H9 (cell line): ENCODE measurements around the gene ADARB2. TPM values are rescaled to one million over a fixed set of nuclear protein-coding genes. Genes with fewer than 3 reads are reported as not detected.
A peak's percentile ranks its signal among the peaks of the same experiment; 100 is the strongest.

ENCODE experiments used
- DNase-seq: peaks from one replicate; pipeline ENCODE4 v3.0.0-alpha.2; 2017
- H2AFZ ChIP-seq: one replicate; pipeline ENCODE4 v1.6.1; 2013; ENCODE audit warnings: mild to moderate bottlenecking, low read length, control low read depth, moderate library complexity
- H2AK5ac ChIP-seq: 2 replicates; pipeline ENCODE4 v1.6.1; 2013; ENCODE audit warnings: low read length, control low read depth, mixed read lengths; ENCODE audit not compliant: insufficient read length
- H2BK120ac ChIP-seq: one replicate; pipeline ENCODE4 v1.6.1; 2013; ENCODE audit warnings: low read depth, mild to moderate bottlenecking, low read length, control low read depth, inconsistent platforms; ENCODE audit not compliant: poor library complexity, severe bottlenecking
- H2BK12ac ChIP-seq: 2 replicates; pipeline ENCODE4 v1.6.1; 2013; ENCODE audit warnings: low read length, control low read depth, mixed read lengths, low read depth; ENCODE audit not compliant: insufficient read length
- H2BK15ac ChIP-seq: 2 replicates; pipeline ENCODE4 v1.6.1; 2013; ENCODE audit warnings: low read depth, low read length, control low read depth
- H2BK20ac ChIP-seq: one replicate; pipeline ENCODE4 v1.6.1; 2013; ENCODE audit warnings: low read depth, mild to moderate bottlenecking, low read length, control low read depth, inconsistent platforms; ENCODE audit not compliant: poor library complexity, severe bottlenecking
- H2BK5ac ChIP-seq: 2 replicates; pipeline ENCODE4 v1.6.1; 2013; ENCODE audit warnings: low read length, control low read depth, mixed read lengths; ENCODE audit not compliant: insufficient read length
- H3K14ac ChIP-seq: 2 replicates; pipeline ENCODE4 v1.6.1; 2013; ENCODE audit warnings: low read length, control low read depth; ENCODE audit not compliant: insufficient read depth
- H3K18ac ChIP-seq: 2 replicates; pipeline ENCODE4 v1.6.1; 2013; ENCODE audit warnings: low read depth, mild to moderate bottlenecking, mixed read lengths, low read length, control low read depth; ENCODE audit not compliant: insufficient read length
- H3K23ac ChIP-seq: 2 replicates; pipeline ENCODE4 v1.6.1; 2013; ENCODE audit warnings: low read length, control low read depth, mixed read lengths, low read depth; ENCODE audit not compliant: insufficient read length
- H3K23me2 ChIP-seq: 2 replicates; pipeline ENCODE4 v1.6.1; 2013; ENCODE audit warnings: low read depth, mild to moderate bottlenecking, mixed read lengths, low read length, control low read depth; ENCODE audit not compliant: insufficient read length, poor library complexity, severe bottlenecking
- H3K27ac ChIP-seq: 2 replicates; pipeline ENCODE4 v1.5.1; 2013; ENCODE audit warnings: low read length, control low read depth, mixed read lengths, low read depth; ENCODE audit not compliant: insufficient read length
- H3K27me3 ChIP-seq: 2 replicates; pipeline ENCODE4 v1.6.1; 2013; ENCODE audit warnings: low read length, control low read depth, inconsistent platforms; ENCODE audit not compliant: insufficient read depth
- H3K4ac ChIP-seq: 2 replicates; pipeline ENCODE4 v1.6.1; 2013; ENCODE audit warnings: low read depth, mild to moderate bottlenecking, control low read depth, inconsistent platforms, low read length, moderate library complexity
- H3K4me1 ChIP-seq: 2 replicates; pipeline ENCODE4 v1.6.1; 2013; ENCODE audit warnings: low read length, control low read depth, inconsistent platforms; ENCODE audit not compliant: insufficient read depth
- H3K4me2 ChIP-seq: 2 replicates; pipeline ENCODE4 v1.6.1; 2013; ENCODE audit warnings: low read length, control low read depth, mixed read lengths; ENCODE audit not compliant: insufficient read length, insufficient read depth
- H3K56ac ChIP-seq: 2 replicates; pipeline ENCODE4 v1.6.1; 2013; ENCODE audit warnings: low read depth, mild to moderate bottlenecking, mixed read lengths, low read length, control low read depth; ENCODE audit not compliant: insufficient read length
- H3K79me1 ChIP-seq: 2 replicates; pipeline ENCODE4 v1.6.1; 2013; ENCODE audit warnings: low read depth, mild to moderate bottlenecking, moderate library complexity, low read length, control low read depth, inconsistent platforms; ENCODE audit not compliant: insufficient read depth, poor library complexity, severe bottlenecking
- H3K79me2 ChIP-seq: 2 replicates; pipeline ENCODE4 v1.6.1; 2013; ENCODE audit warnings: low read length, control low read depth, inconsistent platforms; ENCODE audit not compliant: insufficient read depth
- H3K9ac ChIP-seq: 2 replicates; pipeline ENCODE4 v1.6.1; 2013; ENCODE audit warnings: low read length, control low read depth, mixed read lengths; ENCODE audit not compliant: insufficient read length; ENCODE audit errors: extremely low read depth
- H3K9me3 ChIP-seq: one replicate; pipeline ENCODE4 v1.6.1; 2013; ENCODE audit warnings: low read depth, low read length, inconsistent platforms; ENCODE audit not compliant: control insufficient read depth
- H3T11ph ChIP-seq: one replicate; pipeline ENCODE4 v1.6.1; 2013; ENCODE audit warnings: mild to moderate bottlenecking, low read length, control low read depth, inconsistent platforms
- H4K20me1 ChIP-seq: one replicate; pipeline ENCODE4 v1.6.1; 2013; ENCODE audit not compliant: control insufficient read depth, insufficient read length, insufficient read depth
- H4K5ac ChIP-seq: 2 replicates; pipeline ENCODE4 v1.6.1; 2013; ENCODE audit warnings: low read depth, mild to moderate bottlenecking, mixed read lengths, low read length, control low read depth; ENCODE audit not compliant: insufficient read length
- H4K8ac ChIP-seq: replicated peaks from 2 replicates; pipeline ENCODE4 v1.6.1; 2013; ENCODE audit warnings: low read length, control low read depth, mixed read lengths, low read depth; ENCODE audit not compliant: insufficient read length
- H4K91ac ChIP-seq: 2 replicates; pipeline ENCODE4 v1.6.1; 2013; ENCODE audit warnings: low read depth, mild to moderate bottlenecking, moderate library complexity, mixed read lengths, low read length, control low read depth; ENCODE audit not compliant: insufficient read length
- H3K27ac Mint-ChIP-seq, 3 experiments: 2 replicates in 2 of 3; 3 replicates in 1 of 3; pipeline ENCODE4 v1.8.0; 2020 to 2021; ENCODE audit warnings: mixed read lengths in 3 of 3, mild to moderate bottlenecking in 1 of 3, moderate library complexity in 1 of 3
- H3K27me3 Mint-ChIP-seq: 2 replicates; pipeline ENCODE4 v1.8.0; 2021; ENCODE audit warnings: low read depth, mild to moderate bottlenecking, moderate library complexity, mixed read lengths
- H3K36me3 Mint-ChIP-seq, 3 experiments: 2 replicates in 2 of 3; 3 replicates in 1 of 3; pipeline ENCODE4 v1.8.0; 2020 to 2021; ENCODE audit warnings: low read depth in 3 of 3, mixed read lengths in 3 of 3; ENCODE audit not compliant: insufficient read depth in 1 of 3
- H3K4me1 Mint-ChIP-seq, 2 experiments: 2 replicates each; pipeline ENCODE4 v1.8.0; 2020; ENCODE audit warnings: mixed read lengths in 2 of 2
- H3K4me3 Mint-ChIP-seq, 2 experiments: 2 replicates in 1 of 2; 3 replicates in 1 of 2; pipeline ENCODE4 v1.8.0; 2020 to 2021; ENCODE audit warnings: mild to moderate bottlenecking in 2 of 2, mixed read lengths in 2 of 2, moderate library complexity in 1 of 2
- H3K9me3 Mint-ChIP-seq, 2 experiments: 2 replicates in 1 of 2; 3 replicates in 1 of 2; pipeline ENCODE4 v1.8.0; 2020; ENCODE audit warnings: mild to moderate bottlenecking in 2 of 2, mixed read lengths in 2 of 2, moderate library complexity in 1 of 2
- CTCF ChIP-seq: fragments of 200-600 bp; sonication (generic); conservative IDR thresholded peaks from 3 replicates; pipeline ENCODE4 v1.8.0; 2021; ENCODE audit warnings: antibody characterized with exemption, mild to moderate bottlenecking
- WGBS: extraction: QIAGEN DNeasy Blood & Tissue Kit; methylation state at CpG from one replicate; pipeline ENCODE4 v1.1.7; 2013; ENCODE audit warnings: missing lambda C conversion rate, low lambda C conversion rate, mixed read lengths; ENCODE audit not compliant: insufficient read length; ENCODE audit errors: extremely low coverage; 5-methylcytosine and 5-hydroxymethylcytosine counted together
- total RNA-seq: library from RNA; stranded (reverse); gene quantifications from 2 replicates; pipeline ENCODE4 v1.2.1, GENCODE V29; 2021

ADARB2 gene
- total RNA-seq, 1 experiment from 2014 or later = 0.87 TPM

GRCh38 chr10:1163204-1163660 is 574.1 kb downstream of the ADARB2 start:
- H3K36me3 Mint-ChIP-seq = no peaks in the 10 kb centered on the region
- H3K4me1 ChIP-seq = no peaks in the 10 kb centered on the region
- H3K27me3 ChIP-seq = no peaks in the 10 kb centered on the region
- no peak overlapping the region for H3K14ac ChIP-seq
- H3K4ac ChIP-seq = no peak overlapping the region
- H3K27ac ChIP-seq = no peak overlapping the region
- no peaks in the 10 kb centered on the region for H3K79me2 ChIP-seq
- no peaks in the 10 kb centered on the region for H3K4me1 Mint-ChIP-seq
- no peak overlapping the region for H2AK5ac ChIP-seq
- peak overlapping the region in 1 of 3 experiments; percentile 71; a peak in 1 of 7 replicates for H3K27ac Mint-ChIP-seq
- no peaks in the 10 kb centered on the region for H3K9me3 ChIP-seq
- no peak overlapping the region for H3K9ac ChIP-seq
- H3K4me2 ChIP-seq = no peak overlapping the region
- no peak overlapping the region for H4K5ac ChIP-seq
- no peak overlapping the region for H3K18ac ChIP-seq
- no peak overlapping the region for H2BK5ac ChIP-seq
- no peak for DNase-seq
- no peaks in the 10 kb centered on the region for H3K79me1 ChIP-seq
- WGBS = no CpG with 5 or more reads among the region's 29 CpGs
- no peak overlapping the region for H2BK120ac ChIP-seq
- no peak overlapping the region; a peak in 1 of 5 replicates for H3K4me3 Mint-ChIP-seq
- H3K23me2 ChIP-seq = no peaks in the 10 kb centered on the region
- no peak overlapping the region for H3K23ac ChIP-seq
- no peak overlapping the region for H3T11ph ChIP-seq
- TF ChIP-seq CTCF = no peak
- H2BK20ac ChIP-seq = no peak overlapping the region
- no peak overlapping the region for H4K91ac ChIP-seq
- H2BK12ac ChIP-seq = no peak overlapping the region
- H4K20me1 ChIP-seq = no peaks in the 10 kb centered on the region
- peaks cover 11% of the 10 kb centered on the region for H3K27me3 Mint-ChIP-seq
- H2BK15ac ChIP-seq = no peak overlapping the region
- H3K9me3 Mint-ChIP-seq = no peaks in the 10 kb centered on the region
- no peak overlapping the region for H4K8ac ChIP-seq
- no peak overlapping the region for H2AFZ ChIP-seq
- H3K56ac ChIP-seq = no peak overlapping the region
